Breast epithelium (tissue), 3 donors: ENCODE measurements around the gene PUM2.

Experiments
- CTCF ChIP-seq, 3 donors: fragments of 450-650 bp; IDR thresholded peaks; one replicate each; pipeline ENCODE4 v1.5.1; 2016 to 2017; ENCODE audit warnings: antibody characterized with exemption in 3 of 3, mild to moderate bottlenecking in 3 of 3, moderate library complexity in 3 of 3
- POLR2A ChIP-seq: fragments of 450-650 bp; IDR thresholded peaks from one replicate; pipeline ENCODE4 v1.6.1; 2016; ENCODE audit warnings: antibody characterized with exemption, mild to moderate bottlenecking, moderate library complexity
- POLR2AphosphoS5 ChIP-seq, 3 donors: sonication (generic); formaldehyde crosslinking; IDR thresholded peaks; one replicate each; pipeline ENCODE4 v1.6.1; 2017; ENCODE audit warnings: antibody characterized with exemption in 3 of 3

- TF ChIP-seq POLR2A = no peak
- TF ChIP-seq CTCF (IDR thresholded peaks at IDR 0.05) = no peak
- TF ChIP-seq POLR2AphosphoS5 (IDR thresholded peaks at IDR 0.05) = no peak
Measured at GRCh38 chr2:20282916-20283592, 67.6 kb downstream of the PUM2 start.
